ENCODE measurements around the gene CREB3L1.
A peak's percentile ranks its signal among the peaks of the same experiment; 100 is the strongest.
"Not testable (repeated sequence)": the region's sequence is repeated elsewhere in the genome, so short reads cannot be mapped to it uniquely, and the experiment has no call there.

Gene CREB3L1

DNA sequence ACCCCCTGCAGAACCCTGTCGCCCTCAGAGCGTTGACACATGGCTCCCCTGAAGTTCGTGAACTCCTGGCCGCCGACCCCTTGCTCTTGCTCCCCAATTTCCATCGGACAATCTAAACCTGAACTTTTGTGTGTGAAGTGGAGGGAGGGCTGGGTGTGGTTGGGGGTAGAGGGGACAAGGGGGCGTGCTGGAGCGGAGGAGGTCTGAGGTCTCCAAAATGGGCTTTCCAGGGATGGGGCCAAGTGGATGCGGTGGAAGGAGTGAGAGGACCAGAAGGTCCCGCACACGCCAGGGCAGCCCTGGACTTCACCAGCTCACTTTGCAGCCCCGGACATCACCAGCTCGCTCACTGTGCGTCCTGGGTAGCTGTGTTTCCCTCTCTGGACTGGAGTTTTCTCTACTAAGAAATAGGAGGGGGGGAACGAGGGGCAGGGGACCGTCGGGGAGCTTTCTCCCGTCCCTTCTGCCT, 18.6 kb downstream of the CREB3L1 start:
- Histone ChIP-seq H3K27ac (ENCODE audit: insufficient read depth, low read depth, low read length, poor library complexity, severe bottlenecking) (no peak overlapping the region), H3K4me1 (ENCODE audit: control insufficient read depth, insufficient read depth, low read length) (peaks cover 54% of the 10 kb centered on the region), H3K9me3 (ENCODE audit: control insufficient read depth, low read length) (no peaks in the 10 kb centered on the region), H3K4me3 (ENCODE audit: insufficient read depth, low read depth, low read length) (peak overlapping the region; percentile 52), H3K36me3 (ENCODE audit: control insufficient read depth, insufficient read depth, low read length) (no peaks in the 10 kb centered on the region), H3K27me3 (ENCODE audit: control insufficient read depth, insufficient read depth, low read length, poor library complexity, severe bottlenecking) (peaks cover 12% of the 10 kb centered on the region)
- WGBS, 2 experiments = 46 to 47% methylated on average over 17 to 18 of the region's 18 CpGs

GRCh38 chr11:46296528-46297448, 19.3 kb downstream of the CREB3L1 start:
- Histone ChIP-seq H3K27ac (ENCODE audit: insufficient read depth, low read depth, low read length, poor library complexity, severe bottlenecking) (no peak overlapping the region), H3K36me3 (ENCODE audit: control insufficient read depth, insufficient read depth, low read length) (no peaks in the 10 kb centered on the region), H3K9me3 (ENCODE audit: control insufficient read depth, low read length) (no peaks in the 10 kb centered on the region), H3K27me3 (ENCODE audit: control insufficient read depth, insufficient read depth, low read length, poor library complexity, severe bottlenecking) (peaks cover 12% of the 10 kb centered on the region), H3K4me1 (ENCODE audit: control insufficient read depth, insufficient read depth, low read length) (peaks cover 47% of the 10 kb centered on the region), H3K4me3 (ENCODE audit: insufficient read depth, low read depth, low read length) (no peak overlapping the region)
- 31 to 34% methylated on average over 26 of the region's 26 CpGs for WGBS, 2 experiments

GRCh38 chr11:46298699-46299433, 21.4 kb downstream of the CREB3L1 start:
- H3K36me3 ChIP-seq (ENCODE audit: control insufficient read depth, insufficient read depth, low read length) = no peaks in the 10 kb centered on the region
- H3K27ac ChIP-seq (ENCODE audit: insufficient read depth, low read depth, low read length, poor library complexity, severe bottlenecking) = no peak overlapping the region
- no peak overlapping the region for H3K4me3 ChIP-seq (ENCODE audit: insufficient read depth, low read depth, low read length)
- no peaks in the 10 kb centered on the region for H3K9me3 ChIP-seq (ENCODE audit: control insufficient read depth, low read length)
- 89 to 91% methylated on average over 7 to 8 of the region's 8 CpGs for WGBS, 2 experiments
- H3K4me1 ChIP-seq (ENCODE audit: control insufficient read depth, insufficient read depth, low read length) = peaks cover 31% of the 10 kb centered on the region
- peaks cover 12% of the 10 kb centered on the region for H3K27me3 ChIP-seq (ENCODE audit: control insufficient read depth, insufficient read depth, low read length, poor library complexity, severe bottlenecking)

GRCh38 chr11:46299451-46299961, 22.0 kb downstream of the CREB3L1 start:
- Histone ChIP-seq H3K27ac (ENCODE audit: insufficient read depth, low read depth, low read length, poor library complexity, severe bottlenecking) (no peak overlapping the region), H3K4me1 (ENCODE audit: control insufficient read depth, insufficient read depth, low read length) (peaks cover 25% of the 10 kb centered on the region), H3K4me3 (ENCODE audit: insufficient read depth, low read depth, low read length) (no peak overlapping the region), H3K36me3 (ENCODE audit: control insufficient read depth, insufficient read depth, low read length) (no peaks in the 10 kb centered on the region), H3K9me3 (ENCODE audit: control insufficient read depth, low read length) (no peaks in the 10 kb centered on the region), H3K27me3 (ENCODE audit: control insufficient read depth, insufficient read depth, low read length, poor library complexity, severe bottlenecking) (peaks cover 12% of the 10 kb centered on the region)
- WGBS, 2 experiments = 93 to 95% methylated on average over 5 of the region's 5 CpGs

GRCh38 chr11:46300270-46300669, 22.8 kb downstream of the CREB3L1 start:
- H3K4me1 ChIP-seq (ENCODE audit: control insufficient read depth, insufficient read depth, low read length) = peaks cover 18% of the 10 kb centered on the region
- H3K9me3 ChIP-seq (ENCODE audit: control insufficient read depth, low read length) = no peaks in the 10 kb centered on the region
- H3K27ac ChIP-seq (ENCODE audit: insufficient read depth, low read depth, low read length, poor library complexity, severe bottlenecking) = no peak overlapping the region
- no peaks in the 10 kb centered on the region for H3K36me3 ChIP-seq (ENCODE audit: control insufficient read depth, insufficient read depth, low read length)
- H3K27me3 ChIP-seq (ENCODE audit: control insufficient read depth, insufficient read depth, low read length, poor library complexity, severe bottlenecking) = peaks cover 12% of the 10 kb centered on the region
- 95 to 96% methylated on average over 7 of the region's 7 CpGs for WGBS, 2 experiments
- no peak overlapping the region for H3K4me3 ChIP-seq (ENCODE audit: insufficient read depth, low read depth, low read length)

- Histone ChIP-seq H3K27me3 (ENCODE audit: control insufficient read depth, insufficient read depth, low read length, poor library complexity, severe bottlenecking) (no peaks in the 10 kb centered on the region), H3K36me3 (ENCODE audit: control insufficient read depth, insufficient read depth, low read length) (no peaks in the 10 kb centered on the region), H3K27ac (ENCODE audit: insufficient read depth, low read depth, low read length, poor library complexity, severe bottlenecking) (no peak overlapping the region), H3K4me1 (ENCODE audit: control insufficient read depth, insufficient read depth, low read length) (peaks cover 6% of the 10 kb centered on the region), H3K9me3 (ENCODE audit: control insufficient read depth, low read length) (no peaks in the 10 kb centered on the region), H3K4me3 (ENCODE audit: insufficient read depth, low read depth, low read length) (no peak overlapping the region)
- WGBS, 2 experiments = 90 to 96% methylated on average over 7 of the region's 7 CpGs
These were observed 25.4 kb downstream of the CREB3L1 start for GRCh38 chr11:46302866-46303265.

GRCh38 chr11:46304036-46304435, 26.6 kb downstream of the CREB3L1 start:
- H3K4me1 ChIP-seq (ENCODE audit: control insufficient read depth, insufficient read depth, low read length) = peaks cover 14% of the 10 kb centered on the region
- 92% methylated on average over 12 of the region's 12 CpGs for WGBS, 2 experiments
- H3K27me3 ChIP-seq (ENCODE audit: control insufficient read depth, insufficient read depth, low read length, poor library complexity, severe bottlenecking); H3K4me3 ChIP-seq (ENCODE audit: insufficient read depth, low read depth, low read length); H3K27ac ChIP-seq (ENCODE audit: insufficient read depth, low read depth, low read length, poor library complexity, severe bottlenecking); H3K36me3 ChIP-seq (ENCODE audit: control insufficient read depth, insufficient read depth, low read length); H3K9me3 ChIP-seq (ENCODE audit: control insufficient read depth, low read length): not testable (repeated sequence)

DNA sequence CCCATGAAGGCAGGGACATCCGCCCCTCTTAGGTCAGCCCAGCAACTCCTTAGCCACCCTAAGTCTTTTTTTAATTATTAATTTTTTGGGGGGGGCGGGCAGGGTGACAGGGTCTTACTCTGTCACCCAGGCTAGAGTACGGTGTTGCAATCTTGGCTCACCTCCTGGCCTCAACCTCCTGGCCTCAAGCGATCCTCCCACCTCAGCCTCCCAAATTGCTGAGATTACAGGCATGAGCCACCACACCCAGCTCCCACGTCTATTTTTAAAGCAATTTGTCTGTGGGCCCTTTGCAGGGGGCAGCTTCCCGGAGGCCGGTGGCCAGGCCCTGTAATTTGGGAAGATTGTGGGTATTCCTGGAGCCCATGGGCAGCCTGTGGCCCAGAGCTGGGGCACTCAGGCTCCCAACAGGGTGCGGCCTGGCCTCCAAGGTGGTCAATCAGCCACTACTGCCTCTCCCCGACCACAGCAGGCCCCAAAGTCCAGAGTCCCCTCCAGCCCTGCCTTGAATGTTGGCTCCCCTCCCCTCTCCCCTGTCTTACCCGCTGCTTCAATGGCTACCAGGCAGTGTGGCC, 27.2 kb downstream of the CREB3L1 start:
- Histone ChIP-seq H3K4me3 (ENCODE audit: insufficient read depth, low read depth, low read length) (no peak overlapping the region), H3K36me3 (ENCODE audit: control insufficient read depth, insufficient read depth, low read length) (no peaks in the 10 kb centered on the region), H3K27ac (ENCODE audit: insufficient read depth, low read depth, low read length, poor library complexity, severe bottlenecking) (no peak overlapping the region), H3K4me1 (ENCODE audit: control insufficient read depth, insufficient read depth, low read length) (peaks cover 14% of the 10 kb centered on the region), H3K9me3 (ENCODE audit: control insufficient read depth, low read length) (no peaks in the 10 kb centered on the region), H3K27me3 (ENCODE audit: control insufficient read depth, insufficient read depth, low read length, poor library complexity, severe bottlenecking) (no peaks in the 10 kb centered on the region)
- 93 to 94% methylated on average over 9 to 10 of the region's 10 CpGs for WGBS, 2 experiments

DNA sequence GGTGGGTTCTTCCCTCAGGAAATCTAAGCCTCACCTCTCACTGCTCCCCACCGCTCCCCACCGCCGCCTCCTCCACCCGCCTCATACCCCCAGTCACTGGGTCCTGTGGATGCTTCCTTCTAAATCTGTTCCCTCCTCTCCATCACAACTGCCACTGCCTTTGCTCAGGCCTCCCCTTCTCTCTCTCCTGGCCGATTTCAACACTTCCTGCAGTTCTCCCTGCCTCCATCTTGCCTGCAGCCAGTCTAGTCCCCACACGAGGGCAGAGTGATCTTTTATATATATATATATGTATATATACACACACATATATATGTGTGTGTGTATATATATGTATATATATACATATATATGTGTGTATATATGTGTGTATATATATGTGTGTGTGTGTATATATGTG, 27.8 kb downstream of the CREB3L1 start:
- H3K36me3 ChIP-seq (ENCODE audit: control insufficient read depth, insufficient read depth, low read length) = no peaks in the 10 kb centered on the region
- no peaks in the 10 kb centered on the region for H3K27me3 ChIP-seq (ENCODE audit: control insufficient read depth, insufficient read depth, low read length, poor library complexity, severe bottlenecking)
- WGBS, 2 experiments = 94 to 96% methylated on average over 5 of the region's 6 CpGs
- no peak overlapping the region for H3K27ac ChIP-seq (ENCODE audit: insufficient read depth, low read depth, low read length, poor library complexity, severe bottlenecking)
- no peaks in the 10 kb centered on the region for H3K9me3 ChIP-seq (ENCODE audit: control insufficient read depth, low read length)
- H3K4me3 ChIP-seq (ENCODE audit: insufficient read depth, low read depth, low read length) = no peak overlapping the region
- H3K4me1 ChIP-seq (ENCODE audit: control insufficient read depth, insufficient read depth, low read length) = peaks cover 14% of the 10 kb centered on the region
